H1 (cell line): ENCODE measurements around the gene PLVAP. TPM values are rescaled to one million over a fixed set of nuclear protein-coding genes. Genes with fewer than 3 reads are reported as not detected.
A peak's percentile ranks its signal among the peaks of the same experiment; 100 is the strongest.

Experiments
- ASH2L ChIP-seq: fragments of 200-600, 300-600 bp; sonication (generic); IDR thresholded peaks from one replicate; pipeline ENCODE4 v1.7.1; 2017; ENCODE audit warnings: low read length
- BACH1 ChIP-seq: IDR thresholded peaks from 2 replicates; pipeline ENCODE4 v1.6.1; 2012; ENCODE audit warnings: low read length, improper control_type of control experiment
- BCL11A ChIP-seq, 2 experiments: IDR thresholded peaks; one replicate each; pipeline ENCODE4 v1.6.1; 2011; ENCODE audit warnings: low read depth in 2 of 2, low read length in 2 of 2, mild to moderate bottlenecking in 2 of 2
- CREB1 ChIP-seq: IDR thresholded peaks from 2 replicates; pipeline ENCODE4 v1.6.1; 2012; ENCODE audit warnings: inconsistent platforms
- POU5F1 ChIP-seq: IDR thresholded peaks from 2 replicates; pipeline ENCODE4 v1.6.1; 2011; ENCODE audit warnings: low read depth, mild to moderate bottlenecking, low read length, moderate library complexity
- RBBP5 ChIP-seq: IDR thresholded peaks from 2 replicates; pipeline ENCODE4 v1.7.1; 2012; ENCODE audit warnings: low read depth, mild to moderate bottlenecking, inconsistent platforms, low read length, moderate library complexity, borderline replicate concordance
- TAF1 ChIP-seq: IDR thresholded peaks from 2 replicates; pipeline ENCODE4 v1.6.1; 2011; ENCODE audit warnings: mild to moderate bottlenecking, low read depth, low read length
- TBP ChIP-seq: IDR thresholded peaks from 2 replicates; pipeline ENCODE4 v1.6.1; 2011; ENCODE audit warnings: low read depth, low read length, improper control_type of control experiment
- TEAD4 ChIP-seq: IDR thresholded peaks from 2 replicates; pipeline ENCODE4 v1.6.1; 2012; ENCODE audit warnings: low read depth, low read length, inconsistent platforms, mixed read lengths
- polyA plus RNA-seq, 7 experiments: library from polyadenylated mRNA; depleted of rRNA in 3 of 7; stranded (reverse) in 5 of 7; unstranded in 2 of 7; fragments of >200 nt in 5 of 7; fragments of 200-250 nt in 2 of 7; gene quantifications; 1 replicate in 5 of 7; 2 replicates in 1 of 7; 4 replicates in 1 of 7; pipeline versions ENCODE4 v1.2.1 to v1.2.3, GENCODE V29; 2011 to 2013; ENCODE audit warnings: missing spikeins in 2 of 7, mixed read lengths in 2 of 7
- total RNA-seq: library from RNA; stranded (reverse); fragmentation: NEBNext Ultra II Directional; extraction: Animal tissue kit (Norgen Biotek cat#: 25700); gene quantifications from 2 replicates; pipeline ENCODE4 v1.2.1, GENCODE V29; 2021
- TF ChIP-seq, protein P1 (sequence below): fragments of 300-600 bp; sonication (generic); IDR thresholded peaks from 2 replicates; pipeline ENCODE4 v1.7.1; 2012; ENCODE audit warnings: low read length, moderate library complexity, mild to moderate bottlenecking, inconsistent platforms; ENCODE audit not compliant: insufficient replicate concordance

PLVAP gene
- total and polyA plus RNA-seq, 2 of the 8 experiments (the other 6 are each of a cell fraction or from before 2014, with no cell fraction given): 0.32 TPM; not detected in 1

DNA sequence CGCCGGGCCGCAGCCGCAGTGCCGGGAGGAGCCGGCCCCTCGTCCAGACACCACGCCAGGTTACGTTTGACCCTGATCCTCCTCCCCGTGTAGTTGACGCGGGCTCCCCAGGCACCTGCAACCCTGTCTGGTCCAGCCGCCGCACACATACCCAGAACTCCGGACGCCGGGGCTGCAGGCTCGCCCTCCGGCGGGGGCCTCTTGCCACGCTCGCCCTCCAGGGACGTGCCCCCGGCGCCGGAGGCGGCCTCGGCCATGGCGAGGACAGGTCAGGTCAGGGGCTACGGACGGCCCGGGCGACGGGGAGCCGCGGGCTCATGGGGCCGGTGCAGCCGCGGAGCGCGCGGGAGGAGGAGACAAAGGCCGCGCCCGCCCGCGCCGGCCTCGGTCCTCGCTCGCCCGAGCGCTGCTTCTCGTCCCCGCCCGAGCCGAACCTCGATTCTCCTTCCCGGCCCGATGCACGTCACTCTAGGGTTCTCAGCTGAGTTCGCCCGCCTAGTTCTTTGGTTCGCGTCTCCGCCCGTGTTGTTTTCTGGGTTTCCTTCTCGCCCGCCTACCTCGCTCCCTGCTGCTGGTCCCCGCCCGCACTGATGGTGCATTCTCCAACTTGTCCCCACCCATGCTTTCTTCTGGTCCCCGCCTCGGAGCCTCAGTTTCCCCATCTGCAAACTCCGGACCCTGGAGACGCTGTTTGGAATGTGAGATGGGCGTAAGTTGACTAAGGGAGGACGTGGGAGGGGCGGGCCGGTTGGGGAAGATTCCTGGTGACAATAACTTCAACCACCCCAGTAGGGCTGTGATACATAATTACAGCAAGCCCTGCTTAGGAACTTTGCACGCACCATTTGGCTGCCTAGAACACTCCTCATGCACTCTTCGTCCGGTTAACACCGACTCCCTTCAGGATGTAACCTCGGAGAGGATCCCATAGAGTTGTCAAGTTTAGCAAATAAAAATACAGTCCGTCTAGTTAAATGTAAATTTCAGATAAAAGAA is 42.4 kb downstream of the PLVAP start, which contains the start of gene ANO8 (continued):
- TF ChIP-seq, protein P1, sequence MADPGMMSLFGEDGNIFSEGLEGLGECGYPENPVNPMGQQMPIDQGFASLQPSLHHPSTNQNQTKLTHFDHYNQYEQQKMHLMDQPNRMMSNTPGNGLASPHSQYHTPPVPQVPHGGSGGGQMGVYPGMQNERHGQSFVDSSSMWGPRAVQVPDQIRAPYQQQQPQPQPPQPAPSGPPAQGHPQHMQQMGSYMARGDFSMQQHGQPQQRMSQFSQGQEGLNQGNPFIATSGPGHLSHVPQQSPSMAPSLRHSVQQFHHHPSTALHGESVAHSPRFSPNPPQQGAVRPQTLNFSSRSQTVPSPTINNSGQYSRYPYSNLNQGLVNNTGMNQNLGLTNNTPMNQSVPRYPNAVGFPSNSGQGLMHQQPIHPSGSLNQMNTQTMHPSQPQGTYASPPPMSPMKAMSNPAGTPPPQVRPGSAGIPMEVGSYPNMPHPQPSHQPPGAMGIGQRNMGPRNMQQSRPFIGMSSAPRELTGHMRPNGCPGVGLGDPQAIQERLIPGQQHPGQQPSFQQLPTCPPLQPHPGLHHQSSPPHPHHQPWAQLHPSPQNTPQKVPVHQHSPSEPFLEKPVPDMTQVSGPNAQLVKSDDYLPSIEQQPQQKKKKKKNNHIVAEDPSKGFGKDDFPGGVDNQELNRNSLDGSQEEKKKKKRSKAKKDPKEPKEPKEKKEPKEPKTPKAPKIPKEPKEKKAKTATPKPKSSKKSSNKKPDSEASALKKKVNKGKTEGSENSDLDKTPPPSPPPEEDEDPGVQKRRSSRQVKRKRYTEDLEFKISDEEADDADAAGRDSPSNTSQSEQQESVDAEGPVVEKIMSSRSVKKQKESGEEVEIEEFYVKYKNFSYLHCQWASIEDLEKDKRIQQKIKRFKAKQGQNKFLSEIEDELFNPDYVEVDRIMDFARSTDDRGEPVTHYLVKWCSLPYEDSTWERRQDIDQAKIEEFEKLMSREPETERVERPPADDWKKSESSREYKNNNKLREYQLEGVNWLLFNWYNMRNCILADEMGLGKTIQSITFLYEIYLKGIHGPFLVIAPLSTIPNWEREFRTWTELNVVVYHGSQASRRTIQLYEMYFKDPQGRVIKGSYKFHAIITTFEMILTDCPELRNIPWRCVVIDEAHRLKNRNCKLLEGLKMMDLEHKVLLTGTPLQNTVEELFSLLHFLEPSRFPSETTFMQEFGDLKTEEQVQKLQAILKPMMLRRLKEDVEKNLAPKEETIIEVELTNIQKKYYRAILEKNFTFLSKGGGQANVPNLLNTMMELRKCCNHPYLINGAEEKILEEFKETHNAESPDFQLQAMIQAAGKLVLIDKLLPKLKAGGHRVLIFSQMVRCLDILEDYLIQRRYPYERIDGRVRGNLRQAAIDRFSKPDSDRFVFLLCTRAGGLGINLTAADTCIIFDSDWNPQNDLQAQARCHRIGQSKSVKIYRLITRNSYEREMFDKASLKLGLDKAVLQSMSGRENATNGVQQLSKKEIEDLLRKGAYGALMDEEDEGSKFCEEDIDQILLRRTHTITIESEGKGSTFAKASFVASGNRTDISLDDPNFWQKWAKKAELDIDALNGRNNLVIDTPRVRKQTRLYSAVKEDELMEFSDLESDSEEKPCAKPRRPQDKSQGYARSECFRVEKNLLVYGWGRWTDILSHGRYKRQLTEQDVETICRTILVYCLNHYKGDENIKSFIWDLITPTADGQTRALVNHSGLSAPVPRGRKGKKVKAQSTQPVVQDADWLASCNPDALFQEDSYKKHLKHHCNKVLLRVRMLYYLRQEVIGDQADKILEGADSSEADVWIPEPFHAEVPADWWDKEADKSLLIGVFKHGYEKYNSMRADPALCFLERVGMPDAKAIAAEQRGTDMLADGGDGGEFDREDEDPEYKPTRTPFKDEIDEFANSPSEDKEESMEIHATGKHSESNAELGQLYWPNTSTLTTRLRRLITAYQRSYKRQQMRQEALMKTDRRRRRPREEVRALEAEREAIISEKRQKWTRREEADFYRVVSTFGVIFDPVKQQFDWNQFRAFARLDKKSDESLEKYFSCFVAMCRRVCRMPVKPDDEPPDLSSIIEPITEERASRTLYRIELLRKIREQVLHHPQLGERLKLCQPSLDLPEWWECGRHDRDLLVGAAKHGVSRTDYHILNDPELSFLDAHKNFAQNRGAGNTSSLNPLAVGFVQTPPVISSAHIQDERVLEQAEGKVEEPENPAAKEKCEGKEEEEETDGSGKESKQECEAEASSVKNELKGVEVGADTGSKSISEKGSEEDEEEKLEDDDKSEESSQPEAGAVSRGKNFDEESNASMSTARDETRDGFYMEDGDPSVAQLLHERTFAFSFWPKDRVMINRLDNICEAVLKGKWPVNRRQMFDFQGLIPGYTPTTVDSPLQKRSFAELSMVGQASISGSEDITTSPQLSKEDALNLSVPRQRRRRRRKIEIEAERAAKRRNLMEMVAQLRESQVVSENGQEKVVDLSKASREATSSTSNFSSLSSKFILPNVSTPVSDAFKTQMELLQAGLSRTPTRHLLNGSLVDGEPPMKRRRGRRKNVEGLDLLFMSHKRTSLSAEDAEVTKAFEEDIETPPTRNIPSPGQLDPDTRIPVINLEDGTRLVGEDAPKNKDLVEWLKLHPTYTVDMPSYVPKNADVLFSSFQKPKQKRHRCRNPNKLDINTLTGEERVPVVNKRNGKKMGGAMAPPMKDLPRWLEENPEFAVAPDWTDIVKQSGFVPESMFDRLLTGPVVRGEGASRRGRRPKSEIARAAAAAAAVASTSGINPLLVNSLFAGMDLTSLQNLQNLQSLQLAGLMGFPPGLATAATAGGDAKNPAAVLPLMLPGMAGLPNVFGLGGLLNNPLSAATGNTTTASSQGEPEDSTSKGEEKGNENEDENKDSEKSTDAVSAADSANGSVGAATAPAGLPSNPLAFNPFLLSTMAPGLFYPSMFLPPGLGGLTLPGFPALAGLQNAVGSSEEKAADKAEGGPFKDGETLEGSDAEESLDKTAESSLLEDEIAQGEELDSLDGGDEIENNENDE: no peak
- TF ChIP-seq ASH2L: peak; percentile 79
- peak; percentile 89 for TF ChIP-seq CREB1
- peak; percentile 17; the same call in 1 of the 2 replicates for TF ChIP-seq TEAD4
- peak; percentile 51; the same call in 1 of the 2 replicates for TF ChIP-seq RBBP5
- peak; percentile 33; the same call in 1 of the 2 replicates for TF ChIP-seq TBP
- no peak for TF ChIP-seq BCL11A (IDR thresholded peaks at IDR 0.05; ENCODE audit: low read depth in 2 of 2, low read length in 2 of 2)
- no peak for TF ChIP-seq POU5F1
- TF ChIP-seq TAF1: peak; percentile 66
- no peak for TF ChIP-seq BACH1
